Measurements from ENCODE around the gene AFG1L. TPM values are rescaled to one million over a fixed set of nuclear protein-coding genes. Genes with fewer than 3 reads are reported as not detected.

Gene AFG1L
- polyA plus RNA-seq, 1 experiment = 2.3 TPM

- Histone ChIP-seq H3K4me3 (ENCODE audit: low read depth, low read length) (no peak overlapping the region), H3K9me3 (ENCODE audit: control insufficient read depth, insufficient read depth, low read length) (no peaks in the 10 kb centered on the region), H3K27me3 (ENCODE audit: control insufficient read depth, insufficient read depth, low read length) (no peaks in the 10 kb centered on the region), H3K27ac (ENCODE audit: low read depth, low read length) (no peak overlapping the region)
- ChIA-PET POLR2A (no interaction called here), CTCF (no interaction called here)
- DNase-seq (ENCODE audit: low read depth, low spot score) = no peak
- no peak for TF ChIP-seq CTCF (IDR thresholded peaks at IDR 0.05; ENCODE audit: low read depth, low read length)
These were observed 18.9 kb upstream of the AFG1L start for GRCh38 chr6:108275976-108276375.

DNA sequence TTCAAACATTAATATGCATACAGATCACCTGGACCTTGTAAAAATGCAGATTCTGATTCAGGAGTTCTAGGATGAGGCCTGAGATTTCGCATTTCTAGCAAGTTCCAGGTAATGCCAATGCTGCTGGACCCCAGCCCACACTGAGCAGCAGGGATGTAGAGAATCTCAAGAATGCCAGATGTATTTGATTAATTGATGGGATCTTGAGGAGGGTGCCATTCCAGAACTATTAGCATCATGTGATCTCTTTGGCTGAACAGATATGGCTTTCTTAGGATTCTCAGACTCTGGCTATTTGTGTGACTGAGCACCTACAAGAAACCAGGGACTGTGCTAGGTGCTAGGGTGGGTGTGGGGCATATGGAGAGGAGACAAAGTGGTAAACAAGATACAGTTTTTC lies 17.6 kb upstream of the AFG1L start:
- ChIA-PET POLR2A (no interaction called here), CTCF (no interaction called here)
- H3K27me3 ChIP-seq (ENCODE audit: control insufficient read depth, insufficient read depth, low read length) = no peaks in the 10 kb centered on the region

GRCh38 chr6:108277831-108278230 lies 17.0 kb upstream of the AFG1L start:
- no peak for DNase-seq (ENCODE audit: low read depth, low spot score)
- Histone ChIP-seq H3K4me3 (ENCODE audit: low read depth, low read length) (no peak overlapping the region), H3K9me3 (ENCODE audit: control insufficient read depth, insufficient read depth, low read length) (no peaks in the 10 kb centered on the region), H3K27me3 (ENCODE audit: control insufficient read depth, insufficient read depth, low read length) (no peaks in the 10 kb centered on the region), H3K27ac (ENCODE audit: low read depth, low read length) (no peak overlapping the region)
- POLR2A ChIA-PET = no interaction called here
- no peak for TF ChIP-seq CTCF (IDR thresholded peaks at IDR 0.05; ENCODE audit: low read depth, low read length)
- CTCF ChIA-PET = interaction anchor here (0.6 kb wide), 1 partner anchor 48 kb away, joined by 3 read pairs; no protein-coding TSS in a partner anchor

More for the DNA sequence above, 17.6 kb upstream of the AFG1L start:
- no peak for TF ChIP-seq CTCF (IDR thresholded peaks at IDR 0.05; ENCODE audit: low read depth, low read length)
- Histone ChIP-seq H3K9me3 (ENCODE audit: control insufficient read depth, insufficient read depth, low read length) (no peaks in the 10 kb centered on the region), H3K4me3 (ENCODE audit: low read depth, low read length) (no peak overlapping the region), H3K27ac (ENCODE audit: low read depth, low read length) (no peak overlapping the region)
- no peak for DNase-seq (ENCODE audit: low read depth, low spot score)

GRCh38 chr6:108285381-108285780 lies 9.5 kb upstream of the AFG1L start:
- no peak for TF ChIP-seq CTCF (IDR thresholded peaks at IDR 0.05; ENCODE audit: low read depth, low read length)
- Histone ChIP-seq H3K27me3 (ENCODE audit: control insufficient read depth, insufficient read depth, low read length) (no peaks in the 10 kb centered on the region), H3K4me3 (ENCODE audit: low read depth, low read length) (no peak overlapping the region), H3K9me3 (ENCODE audit: control insufficient read depth, insufficient read depth, low read length) (no peaks in the 10 kb centered on the region), H3K27ac (ENCODE audit: low read depth, low read length) (no peak overlapping the region)
- CTCF ChIA-PET = interaction anchor here (1.4 kb wide), 1 partner anchor 68 kb away, joined by 3 read pairs; no protein-coding TSS in a partner anchor
- no peak for DNase-seq (ENCODE audit: low read depth, low spot score)
- POLR2A ChIA-PET = no interaction called here

- Histone ChIP-seq H3K27me3 (ENCODE audit: control insufficient read depth, insufficient read depth, low read length) (no peaks in the 10 kb centered on the region), H3K9me3 (ENCODE audit: control insufficient read depth, insufficient read depth, low read length) (no peaks in the 10 kb centered on the region), H3K4me3 (ENCODE audit: low read depth, low read length) (no peak overlapping the region), H3K27ac (ENCODE audit: low read depth, low read length) (no peak overlapping the region)
- no peak for DNase-seq (ENCODE audit: low read depth, low spot score)
- TF ChIP-seq CTCF (IDR thresholded peaks at IDR 0.05; ENCODE audit: low read depth, low read length) = no peak
- ChIA-PET CTCF (interaction anchor here (1.4 kb wide), 1 partner anchor 69 kb away, joined by 3 read pairs; no protein-coding TSS in a partner anchor), POLR2A (no interaction called here)
These were observed 8.5 kb upstream of the AFG1L start for GRCh38 chr6:108286366-108286765.

Data from AG04450 (cell line).